Endothelial cell of umbilical vein (primary cell): ENCODE results near the gene UQCRC1. TPM values are rescaled to one million over a fixed set of nuclear protein-coding genes. Genes with fewer than 3 reads are reported as not detected.
A peak's percentile ranks its signal among the peaks of the same experiment; 100 is the strongest.

ENCODE experiments used
- BruUV-seq: library from RNA; stranded (reverse); fragments of 400-500 nt; replicated peaks from 2 replicates; lab custom pipeline; 2021; lab: Mats Ljungman, UMichigan
- CTCF ChIA-PET: fragments of 300-600, 350-600 bp; sonication (Branson Sonifier 250); formaldehyde crosslinking; loops from one replicate; lab custom pipeline; 2021; ENCODE audit warnings: antibody characterized with exemption, inconsistent platforms; lab: Charles Lee
- POLR2A ChIA-PET: fragments of 300-600, 350-600 bp; sonication (Branson Sonifier 250); formaldehyde crosslinking; loops from one replicate; lab custom pipeline; 2021; ENCODE audit warnings: antibody characterized with exemption, inconsistent platforms; lab: Charles Lee
- DNase-seq: peaks from one replicate; pipeline ENCODE4 v3.0.0-alpha.2; 2011; ENCODE audit warnings: low read depth, low spot score
- FAIRE-seq: peaks from 2 replicates; lab custom pipeline; 2011; peaks lifted over from hg19 to GRCh38; lab: Jason Lieb, UNC
- H2AFZ ChIP-seq: 2 replicates; pipeline ENCODE4 v1.6.0; 2012; ENCODE audit warnings: low read depth, low read length, control low read depth, inconsistent platforms
- H3K27ac ChIP-seq: 2 replicates; pipeline ENCODE4 v1.5.1; 2011; ENCODE audit warnings: low read depth, mild to moderate bottlenecking, control low read depth, low read length, moderate library complexity; ENCODE audit not compliant: insufficient read depth
- H3K27me3 ChIP-seq, 2 experiments: 2 replicates each; pipeline versions ENCODE4 v1.6.0 to v1.6.1; 2011; ENCODE audit warnings: low read length in 2 of 2, mixed read lengths in 1 of 2; ENCODE audit not compliant: control insufficient read depth in 2 of 2, insufficient read depth in 2 of 2
- H3K36me3 ChIP-seq, 2 experiments: 2 replicates in 1 of 2; 3 replicates in 1 of 2; pipeline ENCODE4 v1.5.1; 2011; ENCODE audit warnings: low read length in 2 of 2, mild to moderate bottlenecking in 1 of 2, moderate library complexity in 1 of 2; ENCODE audit not compliant: control insufficient read depth in 2 of 2, insufficient read depth in 2 of 2; ENCODE audit errors: extremely low read depth in 1 of 2
- H3K4me1 ChIP-seq: 3 replicates; pipeline ENCODE4 v1.5.1; 2011; ENCODE audit warnings: mild to moderate bottlenecking, low read length; ENCODE audit not compliant: control insufficient read depth, insufficient read depth; ENCODE audit errors: extremely low read depth
- H3K4me2 ChIP-seq: 2 replicates; pipeline ENCODE4 v1.6.1; 2011; ENCODE audit warnings: low read length, control low read depth, mixed read lengths; ENCODE audit not compliant: insufficient read depth
- H3K4me3 ChIP-seq, 3 experiments: fragments of 200-600 bp in 1 of 3; sonication (generic), shearing (Covaris generic) in 1 of 3; replicated peaks in 1 of 3; 2 replicates each; pipeline ENCODE4 v1.5.1; 2011 to 2016; ENCODE audit warnings: control low read depth in 3 of 3, low read length in 3 of 3, mild to moderate bottlenecking in 2 of 3, inconsistent platforms in 1 of 3, low read depth in 1 of 3, moderate library complexity in 1 of 3; ENCODE audit not compliant: insufficient read depth in 1 of 3
- H3K79me2 ChIP-seq: 2 replicates; pipeline ENCODE4 v1.6.0; 2012; ENCODE audit warnings: low read length, inconsistent platforms; ENCODE audit not compliant: control insufficient read depth, insufficient read depth
- H3K9ac ChIP-seq: replicated peaks from 2 replicates; pipeline ENCODE3; 2011; ENCODE audit warnings: low read length, control low read depth; ENCODE audit not compliant: insufficient read depth; ENCODE audit errors: extremely low read depth
- H3K9me1 ChIP-seq: replicated peaks from 3 replicates; pipeline ENCODE4 v1.6.0; 2011; ENCODE audit warnings: mild to moderate bottlenecking, low read length; ENCODE audit not compliant: control insufficient read depth, insufficient read depth; ENCODE audit errors: extremely low read depth
- H3K9me3 ChIP-seq: replicated peaks from 2 replicates; pipeline ENCODE4 v1.5.1; 2012; ENCODE audit warnings: low read length, inconsistent platforms; ENCODE audit not compliant: control insufficient read depth, insufficient read depth
- H4K20me1 ChIP-seq: replicated peaks from 2 replicates; pipeline ENCODE3; 2011; ENCODE audit warnings: mild to moderate bottlenecking, low read length; ENCODE audit not compliant: control insufficient read depth, insufficient read depth; ENCODE audit errors: extremely low read depth
- EZH2 ChIP-seq: IDR thresholded peaks from 2 replicates; pipeline ENCODE4 v1.6.1; 2012; ENCODE audit warnings: borderline replicate concordance, low read depth, mild to moderate bottlenecking, moderate library complexity, low read length, inconsistent platforms; ENCODE audit not compliant: severe bottlenecking
- FOS ChIP-seq: IDR thresholded peaks from 2 replicates; pipeline ENCODE4 v1.6.1; 2011; ENCODE audit warnings: mild to moderate bottlenecking, low read length, moderate library complexity, borderline replicate concordance; ENCODE audit not compliant: insufficient read depth
- GATA2 ChIP-seq: IDR thresholded peaks from 2 replicates; pipeline ENCODE4 v1.7.0; 2011; ENCODE audit warnings: low read depth, mild to moderate bottlenecking, moderate library complexity, mixed read lengths, low read length; ENCODE audit not compliant: insufficient read length, insufficient read depth
- JUN ChIP-seq: IDR thresholded peaks from 2 replicates; pipeline ENCODE4 v1.6.1; 2011; ENCODE audit warnings: borderline replicate concordance, low read depth; ENCODE audit not compliant: insufficient read length, insufficient read depth
- MYC ChIP-seq: IDR thresholded peaks from one replicate; pipeline ENCODE4 v1.6.1; 2011; ENCODE audit warnings: mild to moderate bottlenecking, low read depth, low read length
- POLR2A ChIP-seq: IDR thresholded peaks from 2 replicates; pipeline ENCODE4 v1.6.1; 2012; ENCODE audit warnings: low read depth, mild to moderate bottlenecking, control low read depth, low read length
- POLR2AphosphoS5 ChIP-seq: IDR thresholded peaks from 2 replicates; pipeline ENCODE4 v1.6.1; 2012; ENCODE audit warnings: low read depth, mild to moderate bottlenecking, control low read depth, low read length, moderate library complexity; ENCODE audit not compliant: insufficient read depth
- dilution Hi-C: fragments of 300-500 bp; cut with MboI; formaldehyde crosslinking; loops from one replicate; pipeline ENCODE4 v1.15.0; 2019; ENCODE audit warnings: low sequenced_read_pairs; ENCODE audit not compliant: extremely low pct_ligation_motif_present
- intact Hi-C: fragments of 100-400 bp; cut with micrococcal nuclease; formaldehyde crosslinking; loops from one replicate; pipeline ENCODE4 v1.10.0; 2022
- polyA plus RNA-seq, 4 experiments: library from polyadenylated mRNA; depleted of rRNA in 3 of 4; stranded (reverse) in 3 of 4; unstranded in 1 of 4; fragments of >200 nt; gene quantifications; 2 replicates each; pipeline versions ENCODE4 v1.2.1 to v1.2.3, GENCODE V29; 2011 to 2012; ENCODE audit warnings: missing spikeins in 1 of 4
- total RNA-seq: library from RNA; stranded (reverse); gene quantifications from 2 replicates; pipeline ENCODE4 v1.2.3, GENCODE V29; 2021
- TF ChIP-seq, protein P1 (sequence below), 2 donors: IDR thresholded peaks; 1 replicate in 1 of 2; 2 replicates in 1 of 2; pipeline ENCODE4 v1.5.1; 2011; ENCODE audit warnings: low read length in 2 of 2, mild to moderate bottlenecking in 2 of 2, moderate library complexity in 2 of 2, control low read depth in 1 of 2, inconsistent platforms in 1 of 2, low read depth in 1 of 2; ENCODE audit not compliant: insufficient read depth in 1 of 2; ENCODE audit errors: extremely low read depth in 1 of 2
- TF ChIP-seq, protein P2 (sequence below): IDR thresholded peaks from 2 replicates; pipeline ENCODE4 v1.6.1; 2011; ENCODE audit not compliant: insufficient read depth, insufficient read length

The UQCRC1 gene
- total and polyA plus RNA-seq, 2 donors (not counting 3 experiments of a cell fraction or from before 2014, with no cell fraction given): 184 to 427 TPM

DNA sequence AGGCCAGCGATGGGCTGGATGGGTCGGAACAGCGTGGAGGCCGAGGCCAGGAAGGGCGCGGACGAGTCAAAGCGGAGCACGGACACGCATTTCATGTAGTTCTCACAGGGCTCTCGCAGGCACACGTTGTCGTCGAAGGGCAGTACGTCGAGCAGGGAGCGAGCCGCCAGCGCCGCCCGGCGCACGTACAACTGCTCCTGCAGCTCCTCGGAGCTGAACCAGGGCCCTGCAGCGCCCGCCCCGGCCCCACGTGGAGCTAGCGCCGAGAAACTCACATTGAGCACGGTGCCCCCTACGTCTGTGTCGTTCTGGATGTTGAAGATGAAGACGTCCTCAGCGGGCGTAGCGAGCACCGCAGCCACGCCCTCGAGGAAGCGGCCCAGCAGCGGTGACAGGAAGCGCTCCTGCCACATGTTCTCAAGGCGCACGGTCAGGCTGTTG lies 47.4 kb upstream of the UQCRC1 start:
- Histone ChIP-seq H3K9me3 (no peaks in the 10 kb centered on the region), H3K9ac (no peak overlapping the region), H3K4me1 (peaks cover 7% of the 10 kb centered on the region), H4K20me1 (no peaks in the 10 kb centered on the region), H3K9me1 (no peaks in the 10 kb centered on the region), H3K4me2 (peak overlapping the region; percentile 35), H3K79me2 (no peaks in the 10 kb centered on the region), H3K36me3 (no peaks in the 10 kb centered on the region), H3K27ac (no peak overlapping the region), H3K27me3 (peaks cover 0 to under 1% of the 10 kb centered on the region in 2 experiments), H3K4me3 (peak overlapping the region in 2 of 3 experiments; percentile 18 to 46), H2AFZ (peak overlapping the region; percentile 92)
- BruUV-seq: no TSS peak
- intact Hi-C loops: loop anchor here (1.0 to 2.0 kb wide), 5 partner anchors 22 to 256 kb away; partner anchors contain the start of genes SLC26A6 and UQCRC1
- ChIA-PET CTCF (interaction anchor here (0.7 to 5.1 kb wide), 6 partner anchors 12 to 257 kb away, joined by 3 to 32 read pairs (median 3); partner anchors contain the start of genes NCKIPSD, PFKFB4 and SLC26A6), POLR2A (no interaction called here)
- dilution Hi-C loops: no loop called here
- TF ChIP-seq, protein P1, sequence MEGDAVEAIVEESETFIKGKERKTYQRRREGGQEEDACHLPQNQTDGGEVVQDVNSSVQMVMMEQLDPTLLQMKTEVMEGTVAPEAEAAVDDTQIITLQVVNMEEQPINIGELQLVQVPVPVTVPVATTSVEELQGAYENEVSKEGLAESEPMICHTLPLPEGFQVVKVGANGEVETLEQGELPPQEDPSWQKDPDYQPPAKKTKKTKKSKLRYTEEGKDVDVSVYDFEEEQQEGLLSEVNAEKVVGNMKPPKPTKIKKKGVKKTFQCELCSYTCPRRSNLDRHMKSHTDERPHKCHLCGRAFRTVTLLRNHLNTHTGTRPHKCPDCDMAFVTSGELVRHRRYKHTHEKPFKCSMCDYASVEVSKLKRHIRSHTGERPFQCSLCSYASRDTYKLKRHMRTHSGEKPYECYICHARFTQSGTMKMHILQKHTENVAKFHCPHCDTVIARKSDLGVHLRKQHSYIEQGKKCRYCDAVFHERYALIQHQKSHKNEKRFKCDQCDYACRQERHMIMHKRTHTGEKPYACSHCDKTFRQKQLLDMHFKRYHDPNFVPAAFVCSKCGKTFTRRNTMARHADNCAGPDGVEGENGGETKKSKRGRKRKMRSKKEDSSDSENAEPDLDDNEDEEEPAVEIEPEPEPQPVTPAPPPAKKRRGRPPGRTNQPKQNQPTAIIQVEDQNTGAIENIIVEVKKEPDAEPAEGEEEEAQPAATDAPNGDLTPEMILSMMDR (IDR thresholded peaks at IDR 0.05; ENCODE audit: extremely low read depth in 1 of 2, insufficient read depth in 1 of 2, low read depth in 1 of 2, low read length in 2 of 2): no peak
- TF ChIP-seq MYC: no peak
- TF ChIP-seq POLR2AphosphoS5: no peak
- TF ChIP-seq EZH2: no peak
- TF ChIP-seq JUN: no peak
- no peak for TF ChIP-seq GATA2
- no peak for TF ChIP-seq FOS
- TF ChIP-seq, protein P2, sequence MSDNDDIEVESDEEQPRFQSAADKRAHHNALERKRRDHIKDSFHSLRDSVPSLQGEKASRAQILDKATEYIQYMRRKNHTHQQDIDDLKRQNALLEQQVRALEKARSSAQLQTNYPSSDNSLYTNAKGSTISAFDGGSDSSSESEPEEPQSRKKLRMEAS: no peak
- no peak for TF ChIP-seq POLR2A
- no peak for FAIRE-seq
- no peak for DNase-seq
